ENCODE measurements around the gene CAPN12.

DNA sequence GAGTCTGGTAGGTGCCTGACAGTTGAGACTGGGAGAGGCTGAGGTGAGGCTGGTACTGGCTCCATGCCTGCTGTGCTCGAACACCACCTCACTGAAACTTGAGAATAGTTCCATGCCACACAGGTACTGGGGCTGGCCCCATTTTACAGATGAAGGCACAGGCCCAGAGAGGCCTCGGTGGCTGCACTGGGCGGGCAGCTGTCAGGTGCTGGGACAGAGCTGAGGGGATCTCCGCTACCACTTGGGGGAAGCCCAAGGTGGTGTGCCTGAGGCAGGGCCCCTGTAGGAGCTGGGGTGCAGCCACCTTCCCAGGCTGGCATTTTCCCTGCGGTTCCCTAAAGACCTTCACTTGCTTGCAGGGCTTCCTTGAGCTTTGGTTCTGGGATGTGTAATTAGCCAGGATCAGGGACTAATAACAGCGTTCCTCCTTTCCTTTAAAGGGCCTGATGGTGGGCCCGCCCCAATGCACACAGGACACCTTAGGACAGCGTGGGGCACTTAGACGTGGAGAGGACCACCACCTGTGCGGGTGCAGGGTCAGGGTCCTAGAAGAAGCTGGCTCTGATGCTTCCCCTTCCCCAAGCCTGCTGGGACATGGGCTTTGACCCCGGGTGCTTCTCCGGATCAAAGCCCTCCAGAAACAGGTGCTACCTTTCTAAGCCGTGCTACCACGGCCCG is 23.6 kb downstream of the CAPN12 start:
- TF ChIP-seq POLR2A (IDR thresholded peaks at IDR 0.05): no peak
- TF ChIP-seq, protein P1, sequence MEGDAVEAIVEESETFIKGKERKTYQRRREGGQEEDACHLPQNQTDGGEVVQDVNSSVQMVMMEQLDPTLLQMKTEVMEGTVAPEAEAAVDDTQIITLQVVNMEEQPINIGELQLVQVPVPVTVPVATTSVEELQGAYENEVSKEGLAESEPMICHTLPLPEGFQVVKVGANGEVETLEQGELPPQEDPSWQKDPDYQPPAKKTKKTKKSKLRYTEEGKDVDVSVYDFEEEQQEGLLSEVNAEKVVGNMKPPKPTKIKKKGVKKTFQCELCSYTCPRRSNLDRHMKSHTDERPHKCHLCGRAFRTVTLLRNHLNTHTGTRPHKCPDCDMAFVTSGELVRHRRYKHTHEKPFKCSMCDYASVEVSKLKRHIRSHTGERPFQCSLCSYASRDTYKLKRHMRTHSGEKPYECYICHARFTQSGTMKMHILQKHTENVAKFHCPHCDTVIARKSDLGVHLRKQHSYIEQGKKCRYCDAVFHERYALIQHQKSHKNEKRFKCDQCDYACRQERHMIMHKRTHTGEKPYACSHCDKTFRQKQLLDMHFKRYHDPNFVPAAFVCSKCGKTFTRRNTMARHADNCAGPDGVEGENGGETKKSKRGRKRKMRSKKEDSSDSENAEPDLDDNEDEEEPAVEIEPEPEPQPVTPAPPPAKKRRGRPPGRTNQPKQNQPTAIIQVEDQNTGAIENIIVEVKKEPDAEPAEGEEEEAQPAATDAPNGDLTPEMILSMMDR (IDR thresholded peaks at IDR 0.05): no peak
- TF ChIP-seq EP300 (IDR thresholded peaks at IDR 0.05): no peak
